Activated CD4-positive, alpha-beta T cell treated with anti-CD3 and anti-CD28 coated beads for 36 hours (primary cell): ENCODE results near the gene PRDM16. TPM values are rescaled to one million over a fixed set of nuclear protein-coding genes. Genes with fewer than 3 reads are reported as not detected.
"Not testable (repeated sequence)": the region's sequence is repeated elsewhere in the genome, so short reads cannot be mapped to it uniquely, and the experiment has no call there.

Source experiments
- ATAC-seq: fragments of 200-7000 bp; cut with Tn5 transposase; one replicate; pipeline ENCODE4 v1.10.0; 2021; ENCODE audit warnings: mild to moderate bottlenecking, moderate library complexity
- CTCF ChIA-PET: fragments of 350-600 bp; sonication (Branson Sonifier 250); formaldehyde crosslinking; loops from one replicate; lab custom pipeline; 2021; ENCODE audit warnings: antibody characterized with exemption; lab: Charles Lee
- POLR2A ChIA-PET: fragments of 350-600 bp; sonication (Branson Sonifier 250); formaldehyde crosslinking; loops from one replicate; lab custom pipeline; 2021; ENCODE audit warnings: antibody characterized with exemption, inconsistent platforms; lab: Charles Lee
- DNase-seq: peaks from one replicate; pipeline ENCODE4 v3.0.0-alpha.2; 2020
- H3K27ac Mint-ChIP-seq: one replicate; pipeline ENCODE4 v1.8.0; 2021; ENCODE audit warnings: mixed read lengths
- H3K27me3 Mint-ChIP-seq: one replicate; pipeline ENCODE4 v1.8.0; 2021; ENCODE audit warnings: mixed read lengths
- H3K36me3 Mint-ChIP-seq: one replicate; pipeline ENCODE4 v1.8.0; 2021; ENCODE audit warnings: low read depth, mixed read lengths
- H3K4me1 Mint-ChIP-seq: one replicate; pipeline ENCODE4 v1.8.0; 2021; ENCODE audit warnings: mixed read lengths
- H3K4me3 Mint-ChIP-seq: one replicate; pipeline ENCODE4 v1.8.0; 2021; ENCODE audit warnings: mild to moderate bottlenecking, moderate library complexity, mixed read lengths
- H3K9me3 Mint-ChIP-seq: one replicate; pipeline ENCODE4 v1.8.0; 2021; ENCODE audit warnings: low read depth, mixed read lengths
- intact Hi-C, 2 experiments: fragments of 100-400 bp; cut with DNase I in 1 of 2; cut with micrococcal nuclease in 1 of 2; formaldehyde crosslinking; loops; one replicate each; pipeline versions ENCODE4 v1.14.2 to v1.15.1; 2022 to 2024; cut with DNase I, micrococcal nuclease
- total RNA-seq, 2 experiments: library from RNA; stranded (reverse); gene quantifications; one replicate each; pipeline ENCODE4 v1.2.3, GENCODE V29; 2021

Gene PRDM16
- total RNA-seq, 2 experiments from 2014 or later, result 0.32 TPM; not detected in 1

GRCh38 chr1:3282186-3282585 is 213.2 kb downstream of the PRDM16 start:
- no peaks in the 10 kb centered on the region for H3K9me3 Mint-ChIP-seq
- peaks cover 3% of the 10 kb centered on the region for H3K27me3 Mint-ChIP-seq
- H3K4me1 Mint-ChIP-seq, result no peaks in the 10 kb centered on the region
- no peak overlapping the region for H3K27ac Mint-ChIP-seq
- H3K4me3 Mint-ChIP-seq, result no peak overlapping the region
- intact Hi-C loops, result loop anchor here (5.0 to 10.0 kb wide), 2 partner anchors 143 to 270 kb away; no protein-coding TSS in a partner anchor
- DNase-seq (no peak), ATAC-seq (no peak)
- H3K36me3 Mint-ChIP-seq, result no peaks in the 10 kb centered on the region
- ChIA-PET CTCF (interaction anchor here (0.6 kb wide), 1 partner anchor 166 kb away, joined by 3 read pairs; no protein-coding TSS in a partner anchor), POLR2A (no interaction called here)

- Mint-ChIP-seq H3K4me3 (no peak overlapping the region), H3K27ac (no peak overlapping the region), H3K27me3 (peaks cover 3% of the 10 kb centered on the region), H3K36me3 (no peaks in the 10 kb centered on the region), H3K9me3 (no peaks in the 10 kb centered on the region), H3K4me1 (no peaks in the 10 kb centered on the region)
- CTCF ChIA-PET, result interaction anchor here (0.6 kb wide), 1 partner anchor 165 kb away, joined by 3 read pairs; no protein-coding TSS in a partner anchor
- ATAC-seq (no peak), DNase-seq (no peak)
- POLR2A ChIA-PET, result no interaction called here
- intact Hi-C loops, result loop anchor here (5.0 to 10.0 kb wide), 2 partner anchors 142 to 271 kb away; no protein-coding TSS in a partner anchor
Observed at GRCh38 chr1:3282656-3283430, 213.8 kb downstream of the PRDM16 start.

DNA sequence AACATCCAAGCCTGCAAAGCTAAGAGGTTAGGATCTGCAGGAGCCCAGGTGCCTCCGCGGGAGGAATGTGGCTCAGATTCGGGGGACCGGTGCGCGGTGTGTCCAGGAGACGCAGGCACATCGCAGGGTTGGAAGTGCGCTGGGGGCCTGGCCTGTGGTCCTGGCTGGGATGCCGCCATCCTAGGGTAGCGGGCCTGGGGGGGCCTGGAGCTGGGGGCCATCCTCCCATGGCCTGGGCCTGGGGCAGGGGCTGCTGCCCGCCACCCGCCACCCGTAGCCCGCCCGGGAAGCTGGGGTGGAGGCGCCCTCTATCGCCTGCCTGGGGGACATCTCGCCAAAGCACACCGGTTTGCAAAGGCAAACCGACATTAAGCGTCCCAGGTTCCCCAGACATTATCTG is 214.8 kb downstream of the PRDM16 start:
- POLR2A ChIA-PET, result no interaction called here
- Mint-ChIP-seq H3K4me3 (no peak overlapping the region), H3K27ac (no peak overlapping the region), H3K9me3 (no peaks in the 10 kb centered on the region), H3K4me1 (no peaks in the 10 kb centered on the region), H3K27me3 (peaks cover 3% of the 10 kb centered on the region), H3K36me3 (no peaks in the 10 kb centered on the region)
- peak; percentile 57 for DNase-seq
- intact Hi-C loops, result loop anchor here (1.0 to 10.0 kb wide), 3 partner anchors 141 to 272 kb away; no protein-coding TSS in a partner anchor
- CTCF ChIA-PET, result interaction anchor here (0.6 kb wide), 1 partner anchor 85 kb away, joined by 3 read pairs; no protein-coding TSS in a partner anchor
- ATAC-seq, result no peak

DNA sequence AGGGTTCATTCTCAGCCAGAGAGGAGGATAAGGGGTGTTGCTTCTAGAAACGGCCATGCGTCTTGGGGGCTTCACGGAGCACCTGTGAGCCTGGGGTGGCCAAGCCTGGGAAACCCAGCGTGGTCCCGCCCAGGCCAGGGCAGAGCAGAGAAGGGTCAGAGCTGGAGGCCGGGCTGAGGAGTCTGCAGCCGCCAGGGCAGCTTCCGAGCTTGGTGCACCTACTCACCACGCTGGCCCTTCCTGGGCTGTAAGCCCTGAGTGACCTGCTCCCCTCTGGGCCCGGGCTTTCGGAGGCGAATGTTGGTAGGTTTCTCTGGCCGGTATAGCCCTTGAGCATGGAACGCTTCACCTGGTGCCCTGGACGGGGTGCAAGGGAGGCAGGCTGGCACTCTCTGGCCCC is 215.7 kb downstream of the PRDM16 start:
- POLR2A ChIA-PET, result no interaction called here
- intact Hi-C loops, result loop anchor here (1.0 to 10.0 kb wide), 3 partner anchors 140 to 272 kb away; no protein-coding TSS in a partner anchor
- CTCF ChIA-PET, result no interaction called here
- Mint-ChIP-seq H3K4me3 (no peak overlapping the region), H3K4me1 (no peaks in the 10 kb centered on the region), H3K27me3 (peaks cover 3% of the 10 kb centered on the region), H3K27ac (no peak overlapping the region), H3K36me3 (no peaks in the 10 kb centered on the region), H3K9me3 (no peaks in the 10 kb centered on the region)
- DNase-seq, result no peak
- ATAC-seq, result no peak

- intact Hi-C loops, result loop anchor here in 1 of 2 experiments (10.0 kb wide), 1 partner anchor 140 kb away; no protein-coding TSS in a partner anchor
- no peaks in the 10 kb centered on the region for H3K4me1 Mint-ChIP-seq
- H3K27ac Mint-ChIP-seq, result no peak overlapping the region
- ChIA-PET POLR2A (no interaction called here), CTCF (interaction anchor here (0.8 kb wide), 1 partner anchor 272 kb away, joined by 3 read pairs; no protein-coding TSS in a partner anchor)
- no peak overlapping the region for H3K4me3 Mint-ChIP-seq
- no peaks in the 10 kb centered on the region for H3K36me3 Mint-ChIP-seq
- DNase-seq, result no peak
- peaks cover 3% of the 10 kb centered on the region for H3K27me3 Mint-ChIP-seq
- no peak for ATAC-seq
- no peaks in the 10 kb centered on the region for H3K9me3 Mint-ChIP-seq
Observed at GRCh38 chr1:3285106-3285740, 216.2 kb downstream of the PRDM16 start.

DNA sequence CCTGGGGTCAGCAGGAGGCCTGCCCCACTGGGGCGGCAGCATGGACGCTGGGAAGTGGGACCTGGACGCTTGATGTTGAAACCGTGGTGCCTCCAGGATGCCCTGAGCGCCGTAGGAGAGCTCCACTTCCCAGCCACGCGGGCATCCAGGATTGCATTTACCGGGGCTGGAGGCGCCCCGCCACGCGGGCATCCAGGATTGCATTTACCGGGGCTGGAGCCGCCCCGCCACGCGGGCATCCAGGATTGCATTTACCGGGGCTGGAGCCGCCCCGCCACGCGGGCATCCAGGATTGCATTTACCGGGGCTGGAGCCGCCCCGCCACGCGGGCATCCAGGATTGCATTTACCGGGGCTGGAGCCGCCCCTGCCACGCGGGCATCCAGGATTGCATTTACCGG is 218.1 kb downstream of the PRDM16 start:
- POLR2A ChIA-PET, H3K27ac Mint-ChIP-seq, H3K4me1 Mint-ChIP-seq, H3K9me3 Mint-ChIP-seq, ATAC-seq, H3K27me3 Mint-ChIP-seq, H3K36me3 Mint-ChIP-seq, H3K4me3 Mint-ChIP-seq, DNase-seq, CTCF ChIA-PET: not testable (repeated sequence)
- intact Hi-C loops, result loop anchor here in 1 of 2 experiments (10.0 kb wide), 1 partner anchor 138 kb away; no protein-coding TSS in a partner anchor

- Mint-ChIP-seq H3K4me1 (no peaks in the 10 kb centered on the region), H3K4me3 (no peak overlapping the region), H3K27ac (no peak overlapping the region), H3K36me3 (no peaks in the 10 kb centered on the region), H3K9me3 (no peaks in the 10 kb centered on the region), H3K27me3 (peaks cover 3% of the 10 kb centered on the region)
- ATAC-seq, result no peak
- DNase-seq, result no peak
- ChIA-PET CTCF (no interaction called here), POLR2A (no interaction called here)
- intact Hi-C loops, result loop anchor here in 1 of 2 experiments (10.0 kb wide), 1 partner anchor 137 kb away; no protein-coding TSS in a partner anchor
Observed at GRCh38 chr1:3287656-3288160, 218.7 kb downstream of the PRDM16 start.

GRCh38 chr1:3289502-3289901 is 220.5 kb downstream of the PRDM16 start:
- H3K36me3 Mint-ChIP-seq, result no peaks in the 10 kb centered on the region
- ATAC-seq, result no peak
- ChIA-PET POLR2A (no interaction called here), CTCF (no interaction called here)
- no peaks in the 10 kb centered on the region for H3K27me3 Mint-ChIP-seq
- intact Hi-C loops, result loop anchor here in 1 of 2 experiments (10.0 kb wide), 1 partner anchor 135 kb away; no protein-coding TSS in a partner anchor
- no peak for DNase-seq
- no peaks in the 10 kb centered on the region for H3K9me3 Mint-ChIP-seq
- H3K4me1 Mint-ChIP-seq, result no peaks in the 10 kb centered on the region
- H3K4me3 Mint-ChIP-seq, result no peak overlapping the region
- H3K27ac Mint-ChIP-seq, result no peak overlapping the region

- CTCF ChIA-PET, result no interaction called here
- intact Hi-C loops, result no loop called here
Observed at GRCh38 chr1:3290438-3290837, 221.4 kb downstream of the PRDM16 start.

GRCh38 chr1:3290915-3291314 is 221.9 kb downstream of the PRDM16 start:
- POLR2A ChIA-PET, result no interaction called here
- Mint-ChIP-seq H3K4me3 (no peak overlapping the region), H3K27me3 (no peaks in the 10 kb centered on the region), H3K9me3 (no peaks in the 10 kb centered on the region), H3K36me3 (no peaks in the 10 kb centered on the region), H3K4me1 (no peaks in the 10 kb centered on the region), H3K27ac (no peak overlapping the region)
- intact Hi-C loops, result no loop called here
- ATAC-seq (no peak), DNase-seq (no peak)
- CTCF ChIA-PET, result no interaction called here

More at GRCh38 chr1:3290438-3290837, 221.4 kb downstream of the PRDM16 start:
- ATAC-seq (no peak), DNase-seq (no peak)
- no peaks in the 10 kb centered on the region for H3K9me3 Mint-ChIP-seq
- POLR2A ChIA-PET, result no interaction called here
- H3K27me3 Mint-ChIP-seq, result no peaks in the 10 kb centered on the region
- no peak overlapping the region for H3K4me3 Mint-ChIP-seq
- H3K4me1 Mint-ChIP-seq, result no peaks in the 10 kb centered on the region
- no peaks in the 10 kb centered on the region for H3K36me3 Mint-ChIP-seq
- H3K27ac Mint-ChIP-seq, result no peak overlapping the region

- no peaks in the 10 kb centered on the region for H3K27me3 Mint-ChIP-seq
- no peaks in the 10 kb centered on the region for H3K36me3 Mint-ChIP-seq
- no peak overlapping the region for H3K27ac Mint-ChIP-seq
- intact Hi-C loops, result no loop called here
- no peaks in the 10 kb centered on the region for H3K9me3 Mint-ChIP-seq
- ChIA-PET CTCF (no interaction called here), POLR2A (no interaction called here)
- DNase-seq (no peak), ATAC-seq (no peak)
- no peaks in the 10 kb centered on the region for H3K4me1 Mint-ChIP-seq
- no peak overlapping the region for H3K4me3 Mint-ChIP-seq
Observed at GRCh38 chr1:3292051-3292722, 223.2 kb downstream of the PRDM16 start.
